ENCODE results near the gene PI3. TPM values are rescaled to one million over a fixed set of nuclear protein-coding genes. Genes with fewer than 3 reads are reported as not detected.
"Not testable (repeated sequence)": the region's sequence is repeated elsewhere in the genome, so short reads cannot be mapped to it uniquely, and the experiment has no call there.

PI3 gene
- total and polyA plus RNA-seq, 2 donors from 2014 or later, result 8.7 TPM; not detected in 1

GRCh38 chr20:45138561-45139300, 36.0 kb upstream of the PI3 start:
- Histone ChIP-seq H3K27me3 (ENCODE audit: control insufficient read depth, insufficient read depth, low read length) (no peaks in the 10 kb centered on the region), H3K4me1 (ENCODE audit: control insufficient read depth in 2 of 3, insufficient read depth in 2 of 3, low read depth in 1 of 3, low read length in 3 of 3) (no peaks in the 10 kb centered on the region), H3K9me3 (ENCODE audit: control insufficient read depth in 2 of 3, insufficient read depth in 1 of 3, low read length in 3 of 3) (no peaks in the 10 kb centered on the region), H3K9ac (ENCODE audit: low read length in 3 of 3) (no peak overlapping the region), H3K4me3 (ENCODE audit: low read length in 3 of 3) (no peak overlapping the region), H3K27ac (ENCODE audit: low read depth in 2 of 2, low read length in 2 of 2) (no peak overlapping the region), H3K36me3 (ENCODE audit: control insufficient read depth in 2 of 3, insufficient read depth in 3 of 3, low read length in 3 of 3) (no peaks in the 10 kb centered on the region)
- TF ChIP-seq CTCF (IDR thresholded peaks at IDR 0.05; ENCODE audit: borderline replicate concordance, extremely low read depth, insufficient read depth), result peak; percentile 49
- FAIRE-seq, result no peak
- DNase-seq, result peak in 2 of 5 donors; percentile 1 to 84
- intact Hi-C loops (cut with DNase I), result no loop called here

GRCh38 chr20:45139733-45140375, 34.8 kb upstream of the PI3 start:
- FAIRE-seq; H3K9me3 ChIP-seq (ENCODE audit: control insufficient read depth in 2 of 3, insufficient read depth in 1 of 3, low read length in 3 of 3); DNase-seq; H3K4me3 ChIP-seq (ENCODE audit: low read length in 3 of 3); H3K4me1 ChIP-seq (ENCODE audit: control insufficient read depth in 2 of 3, insufficient read depth in 2 of 3, low read depth in 1 of 3, low read length in 3 of 3); H3K9ac ChIP-seq (ENCODE audit: low read length in 3 of 3); H3K27me3 ChIP-seq (ENCODE audit: control insufficient read depth, insufficient read depth, low read length); H3K27ac ChIP-seq (ENCODE audit: low read depth in 2 of 2, low read length in 2 of 2); intact Hi-C loops (cut with DNase I); H3K36me3 ChIP-seq (ENCODE audit: control insufficient read depth in 2 of 3, insufficient read depth in 3 of 3, low read length in 3 of 3): not testable (repeated sequence)

GRCh38 chr20:45140836-45141235, 33.9 kb upstream of the PI3 start:
- FAIRE-seq (no peak), DNase-seq (no peak)
- intact Hi-C loops (cut with DNase I), result no loop called here
- Histone ChIP-seq H3K27me3 (ENCODE audit: control insufficient read depth, insufficient read depth, low read length) (no peaks in the 10 kb centered on the region), H3K4me3 (ENCODE audit: low read length in 3 of 3) (no peak overlapping the region), H3K27ac (ENCODE audit: low read depth in 2 of 2, low read length in 2 of 2) (no peak overlapping the region), H3K4me1 (ENCODE audit: control insufficient read depth in 2 of 3, insufficient read depth in 2 of 3, low read depth in 1 of 3, low read length in 3 of 3) (no peaks in the 10 kb centered on the region), H3K9ac (ENCODE audit: low read length in 3 of 3) (no peak overlapping the region), H3K9me3 (ENCODE audit: control insufficient read depth in 2 of 3, insufficient read depth in 1 of 3, low read length in 3 of 3) (no peaks in the 10 kb centered on the region), H3K36me3 (ENCODE audit: control insufficient read depth in 2 of 3, insufficient read depth in 3 of 3, low read length in 3 of 3) (no peaks in the 10 kb centered on the region)
- TF ChIP-seq CTCF (IDR thresholded peaks at IDR 0.05; ENCODE audit: borderline replicate concordance, extremely low read depth, insufficient read depth), result no peak

GRCh38 chr20:45149062-45149461, 25.6 kb upstream of the PI3 start:
- DNase-seq (no peak), FAIRE-seq (no peak)
- H3K4me1 ChIP-seq (ENCODE audit: control insufficient read depth in 2 of 3, insufficient read depth in 2 of 3, low read depth in 1 of 3, low read length in 3 of 3), result no peaks in the 10 kb centered on the region
- TF ChIP-seq CTCF (IDR thresholded peaks at IDR 0.05; ENCODE audit: borderline replicate concordance, extremely low read depth, insufficient read depth), result no peak
- no peak overlapping the region for H3K4me3 ChIP-seq (ENCODE audit: low read length in 3 of 3)
- no peaks in the 10 kb centered on the region for H3K9me3 ChIP-seq (ENCODE audit: control insufficient read depth in 2 of 3, insufficient read depth in 1 of 3, low read length in 3 of 3)
- H3K27me3 ChIP-seq (ENCODE audit: control insufficient read depth, insufficient read depth, low read length), result no peaks in the 10 kb centered on the region
- no peak overlapping the region for H3K27ac ChIP-seq (ENCODE audit: low read depth in 2 of 2, low read length in 2 of 2)
- H3K36me3 ChIP-seq (ENCODE audit: control insufficient read depth in 2 of 3, insufficient read depth in 3 of 3, low read length in 3 of 3), result no peaks in the 10 kb centered on the region
- no peak overlapping the region for H3K9ac ChIP-seq (ENCODE audit: low read length in 3 of 3)
- intact Hi-C loops (cut with DNase I), result no loop called here

Data from kidney (tissue), 14 donors.